Measurements from ENCODE around the gene HOXB5. TPM values are rescaled to one million over a fixed set of nuclear protein-coding genes. Genes with fewer than 3 reads are reported as not detected.

Gene HOXB5
- total and polyA plus RNA-seq, 2 of the 4 experiments (the other 2 are of a cell fraction) = 0.54 to 18.0 TPM

DNA sequence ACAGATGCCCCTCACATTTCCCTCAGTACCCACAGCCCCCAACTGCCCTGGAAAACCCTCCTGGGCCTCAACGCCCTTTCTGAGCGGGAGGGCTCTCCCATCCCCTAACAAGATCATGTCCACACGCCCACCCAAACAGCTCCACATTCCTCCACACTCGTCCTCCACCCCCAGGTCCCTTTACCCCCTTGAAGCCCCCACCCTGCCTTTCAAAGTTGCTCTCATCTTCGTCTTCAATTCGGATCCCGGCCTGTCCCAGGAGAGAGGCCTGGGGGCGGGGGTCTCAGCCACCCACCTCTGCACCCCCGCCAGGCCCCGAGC lies 29.8 kb downstream of the HOXB5 start:
- Histone ChIP-seq H3K23ac (ENCODE audit: low read depth, low read length) (peak overlapping the region; percentile 96), H3K4me2 (ENCODE audit: low read depth, low read length) (peak overlapping the region; percentile 88), H3K14ac (replicated peaks; ENCODE audit: low read depth, low read length) (peak overlapping the region; percentile 91), H2AFZ (replicated peaks; ENCODE audit: low read length, poor library complexity) (no peak overlapping the region), H3K4ac (ENCODE audit: low read depth, low read length) (peak overlapping the region; percentile 91), H3K18ac (ENCODE audit: low read depth, low read length) (peak overlapping the region; percentile 81), H3K56ac (ENCODE audit: extremely low read depth, insufficient read depth, low read length) (peak overlapping the region; percentile 19; the same call in 1 of the 2 replicates), H2BK5ac (ENCODE audit: low read depth, low read length, poor library complexity, severe bottlenecking) (peak overlapping the region; percentile 80), H2BK15ac (ENCODE audit: low read depth, low read length) (peak overlapping the region; percentile 6; the same call in 1 of the 3 replicates), H4K20me1 (ENCODE audit: insufficient read depth, low read length) (peaks cover 34% of the 10 kb centered on the region), H3K27me3 (ENCODE audit: control insufficient read depth, insufficient read depth, low read length) (no peaks in the 10 kb centered on the region), H3K27ac (ENCODE audit: insufficient read depth, low read length) (peak overlapping the region; percentile 93), H2BK20ac (ENCODE audit: low read depth, low read length) (no peak overlapping the region), H2BK120ac (ENCODE audit: low read depth, low read length) (peak overlapping the region; percentile 29; the same call in 1 of the 2 replicates), H3K36me3 (ENCODE audit: control insufficient read depth, insufficient read depth, low read length) (peaks cover 39% of the 10 kb centered on the region; the same call in 1 of the 2 replicates), H3K9me1 (ENCODE audit: insufficient read depth, low read length) (peaks cover 23% of the 10 kb centered on the region), H2AK9ac (replicated peaks; ENCODE audit: low read depth, low read length, poor library complexity) (peak overlapping the region; percentile 71), H4K5ac (ENCODE audit: low read depth, low read length) (peak overlapping the region; percentile 86; the same call in 1 of the 2 replicates), H4K91ac (ENCODE audit: insufficient read depth, low read depth, low read length) (peak overlapping the region; percentile 42), H2AK5ac (ENCODE audit: low read depth, low read length) (peak overlapping the region; percentile 69), H3K4me3 (ENCODE audit: insufficient read depth, low read depth, low read length) (peak overlapping the region; percentile 46), H3K79me1 (ENCODE audit: low read depth in 1 of 2, low read length in 2 of 2) (peaks cover 0 to 24% of the 10 kb centered on the region in 2 experiments; a peak in 2 of 4 replicates), H4K8ac (ENCODE audit: low read depth in 2 of 2, low read length in 2 of 2) (peak overlapping the region in 1 of 2 experiments; percentile 73; a peak in 1 of 4 replicates), H3K4me1 (ENCODE audit: control insufficient read depth, insufficient read depth, low read length) (peaks cover 76% of the 10 kb centered on the region), H3K9ac (ENCODE audit: low read depth, low read length) (peak overlapping the region; percentile 78), H3K9me3 (ENCODE audit: control insufficient read depth, insufficient read depth, low read length) (no peaks in the 10 kb centered on the region)
- CTCF ChIA-PET = interaction anchor here (0.6 kb wide), 1 partner anchor 677 kb away, joined by 6 read pairs; no protein-coding TSS in a partner anchor
- intact Hi-C loops (cut with micrococcal nuclease) = no loop called here
- ATAC-seq (ENCODE audit: low read depth) (no peak), DNase-seq (no peak)
- WGBS, 2 experiments (ENCODE audit: extremely low coverage in 2 of 2, insufficient read length in 1 of 2) = 0% methylated on average over 4 of the region's 10 CpGs; no CpG with 5 or more reads in 1 of the 2 experiments
- TF ChIP-seq BHLHE40 (IDR thresholded peaks at IDR 0.05; ENCODE audit: low read depth, low read length) (no peak), MAZ (IDR thresholded peaks at IDR 0.05; ENCODE audit: borderline replicate concordance, low read depth, low read length) (no peak), MAFK (IDR thresholded peaks at IDR 0.05; ENCODE audit: low read depth, low read length) (no peak)
- TF ChIP-seq, protein P1, sequence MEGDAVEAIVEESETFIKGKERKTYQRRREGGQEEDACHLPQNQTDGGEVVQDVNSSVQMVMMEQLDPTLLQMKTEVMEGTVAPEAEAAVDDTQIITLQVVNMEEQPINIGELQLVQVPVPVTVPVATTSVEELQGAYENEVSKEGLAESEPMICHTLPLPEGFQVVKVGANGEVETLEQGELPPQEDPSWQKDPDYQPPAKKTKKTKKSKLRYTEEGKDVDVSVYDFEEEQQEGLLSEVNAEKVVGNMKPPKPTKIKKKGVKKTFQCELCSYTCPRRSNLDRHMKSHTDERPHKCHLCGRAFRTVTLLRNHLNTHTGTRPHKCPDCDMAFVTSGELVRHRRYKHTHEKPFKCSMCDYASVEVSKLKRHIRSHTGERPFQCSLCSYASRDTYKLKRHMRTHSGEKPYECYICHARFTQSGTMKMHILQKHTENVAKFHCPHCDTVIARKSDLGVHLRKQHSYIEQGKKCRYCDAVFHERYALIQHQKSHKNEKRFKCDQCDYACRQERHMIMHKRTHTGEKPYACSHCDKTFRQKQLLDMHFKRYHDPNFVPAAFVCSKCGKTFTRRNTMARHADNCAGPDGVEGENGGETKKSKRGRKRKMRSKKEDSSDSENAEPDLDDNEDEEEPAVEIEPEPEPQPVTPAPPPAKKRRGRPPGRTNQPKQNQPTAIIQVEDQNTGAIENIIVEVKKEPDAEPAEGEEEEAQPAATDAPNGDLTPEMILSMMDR (conservative IDR thresholded peaks at IDR 0.05; ENCODE audit: low read depth, low read length) = no peak
- POLR2A ChIA-PET (ENCODE audit: unreplicated experiment) = interaction anchor here (0.5 to 0.9 kb wide), 3 partner anchors 14 to 437 kb away, joined by 3 to 9 read pairs (median 3); no protein-coding TSS in a partner anchor
- dilution Hi-C loops (cut with HindIII; ENCODE audit: low sequenced_read_pairs, unreplicated experiment) = no loop called here
- BruUV-seq (replicated peaks) = no TSS peak
- in situ Hi-C loops (cut with MboI; ENCODE audit: low sequenced_read_pairs) = no loop called here
